HG02759 (cell line): ENCODE measurements around the gene MYO1F.
A peak's percentile ranks its signal among the peaks of the same experiment; 100 is the strongest.
"Not testable (repeated sequence)": the region's sequence is repeated elsewhere in the genome, so short reads cannot be mapped to it uniquely, and the experiment has no call there.

Experiments used
- ATAC-seq: cut with Tn5 transposase; IDR thresholded peaks from one replicate; pipeline ENCODE4 v1.9.1; 2021; ENCODE audit warnings: mild to moderate bottlenecking, moderate library complexity; ENCODE audit not compliant: unreplicated experiment

Gene MYO1F

GRCh38 chr19:8519388-8519787 is 57.9 kb downstream of the MYO1F start:
- no peak for ATAC-seq

GRCh38 chr19:8518536-8518935 is 58.7 kb downstream of the MYO1F start:
- ATAC-seq: no peak

- ATAC-seq: no peak
These were observed 59.4 kb downstream of the MYO1F start for GRCh38 chr19:8517551-8518442.

GRCh38 chr19:8515317-8515716 is 61.9 kb downstream of the MYO1F start:
- no peak for ATAC-seq

GRCh38 chr19:8514505-8515009 is 62.7 kb downstream of the MYO1F start:
- not testable (repeated sequence) for ATAC-seq

- ATAC-seq: peak; percentile 90
These were observed 63.3 kb downstream of the MYO1F start, which contains the start of gene ZNF414 for GRCh38 chr19:8513687-8514504. Gene ZNF414, minus strand, starts transcription at chr19:8514167. Its CDS starts 121 bp downstream, at chr19:8514046.

GRCh38 chr19:8513036-8513686 is 64.1 kb downstream of the MYO1F start:
- ATAC-seq: no peak

GRCh38 chr19:8512115-8512967 is 64.9 kb downstream of the MYO1F start:
- no peak for ATAC-seq

- no peak for ATAC-seq
These were observed 65.6 kb downstream of the MYO1F start for GRCh38 chr19:8511573-8512101.

- ATAC-seq: no peak
These were observed 66.6 kb downstream of the MYO1F start for GRCh38 chr19:8510589-8511115.

- ATAC-seq: peak; percentile 10
These were observed 70.8 kb downstream of the MYO1F start for GRCh38 chr19:8506402-8506957.

GRCh38 chr19:8505680-8506401 is 71.4 kb downstream of the MYO1F start:
- ATAC-seq: peak; percentile 71

- no peak for ATAC-seq
These were observed 72.3 kb downstream of the MYO1F start for GRCh38 chr19:8504919-8505318.

- no peak for ATAC-seq
These were observed 73.1 kb downstream of the MYO1F start for GRCh38 chr19:8504171-8504570.

- no peak for ATAC-seq
These were observed 73.7 kb downstream of the MYO1F start for GRCh38 chr19:8503510-8503909.

- no peak for ATAC-seq
These were observed 75.3 kb downstream of the MYO1F start for GRCh38 chr19:8501981-8502380.

GRCh38 chr19:8501516-8501915 is 75.7 kb downstream of the MYO1F start:
- ATAC-seq: no peak

GRCh38 chr19:8500158-8500557 is 77.1 kb downstream of the MYO1F start:
- ATAC-seq: no peak
